HG03460 (cell line): ENCODE results near the gene BBS10.
"Not testable (repeated sequence)": the region's sequence is repeated elsewhere in the genome, so short reads cannot be mapped to it uniquely, and the experiment has no call there.

Experiments used
- ATAC-seq: cut with Tn5 transposase; IDR thresholded peaks from one replicate; pipeline ENCODE4 v1.9.1; 2021; ENCODE audit not compliant: unreplicated experiment

BBS10 gene

GRCh38 chr12:76348079-76348901 is at the start of gene BBS10:
TSS of gene BBS10 (minus strand) at chr12:76348415. CDS start at chr12:76348358, 57 bp downstream.
- ATAC-seq = peak; percentile 98

GRCh38 chr12:76391461-76391860 is 43.2 kb upstream of the BBS10 start:
- no peak for ATAC-seq

- ATAC-seq = no peak
Measured at GRCh38 chr12:76387614-76388013, 39.4 kb upstream of the BBS10 start.

GRCh38 chr12:76384560-76384959 is 36.3 kb upstream of the BBS10 start:
- ATAC-seq = no peak

GRCh38 chr12:76383988-76384387 is 35.8 kb upstream of the BBS10 start:
- no peak for ATAC-seq

- ATAC-seq = no peak
Measured at GRCh38 chr12:76379261-76379660, 31.0 kb upstream of the BBS10 start.

- not testable (repeated sequence) for ATAC-seq
Measured at GRCh38 chr12:76376876-76377275, 28.7 kb upstream of the BBS10 start.

GRCh38 chr12:76375939-76376338 is 27.7 kb upstream of the BBS10 start:
- no peak for ATAC-seq

- ATAC-seq = no peak
Measured at GRCh38 chr12:76375470-76375869, 27.3 kb upstream of the BBS10 start.

- ATAC-seq = no peak
Measured at GRCh38 chr12:76374386-76375020, 26.3 kb upstream of the BBS10 start.

- no peak for ATAC-seq
Measured at GRCh38 chr12:76368230-76368629, 20.0 kb upstream of the BBS10 start.

GRCh38 chr12:76366163-76366562 is 17.9 kb upstream of the BBS10 start:
- ATAC-seq = no peak

GRCh38 chr12:76364131-76364530 is 15.9 kb upstream of the BBS10 start:
- not testable (repeated sequence) for ATAC-seq

GRCh38 chr12:76360316-76360715 is 12.1 kb upstream of the BBS10 start:
- no peak for ATAC-seq

GRCh38 chr12:76356071-76356470 is 7.9 kb upstream of the BBS10 start:
- ATAC-seq = no peak

GRCh38 chr12:76346798-76347420 is 1.3 kb downstream of the BBS10 start:
- no peak for ATAC-seq

GRCh38 chr12:76346236-76346635 is 2.0 kb downstream of the BBS10 start:
- ATAC-seq = no peak

- ATAC-seq = no peak
Measured at GRCh38 chr12:76345569-76345968, 2.6 kb downstream of the BBS10 start.

GRCh38 chr12:76341436-76342030 is 6.7 kb downstream of the BBS10 start:
- no peak for ATAC-seq

- no peak for ATAC-seq
Measured at GRCh38 chr12:76340680-76341435, 7.4 kb downstream of the BBS10 start.

- ATAC-seq = no peak
Measured at GRCh38 chr12:76337583-76337982, 10.6 kb downstream of the BBS10 start.
